HepG2 (cell line): ENCODE measurements around the gene IPCEF1.

Experiments used
- BRCA1 ChIP-seq: sonication (generic); formaldehyde crosslinking; IDR thresholded peaks from 2 replicates; pipeline ENCODE4 v1.4.0; 2020; ENCODE audit warnings: missing genetic modification reagents
- JUND ChIP-seq: sonication (generic); formaldehyde crosslinking; IDR thresholded peaks from 2 replicates; pipeline ENCODE4 v1.8.0; 2022; ENCODE audit warnings: mild to moderate bottlenecking, missing genetic modification reagents
- ZNF143 ChIP-seq: sonication (generic); formaldehyde crosslinking; IDR thresholded peaks from 2 replicates; pipeline ENCODE4 v1.4.0; 2020; ENCODE audit warnings: missing genetic modification reagents
- TF ChIP-seq, protein P1 (sequence below): sonication (generic); formaldehyde crosslinking; IDR thresholded peaks from 2 replicates; pipeline ENCODE4 v1.4.0; 2020; ENCODE audit warnings: missing genetic modification reagents
- TF ChIP-seq, protein P2 (sequence below): sonication (generic); formaldehyde crosslinking; IDR thresholded peaks from 2 replicates; pipeline ENCODE4 v1.9.0; 2021; ENCODE audit warnings: missing genetic modification reagents, borderline replicate concordance

DNA sequence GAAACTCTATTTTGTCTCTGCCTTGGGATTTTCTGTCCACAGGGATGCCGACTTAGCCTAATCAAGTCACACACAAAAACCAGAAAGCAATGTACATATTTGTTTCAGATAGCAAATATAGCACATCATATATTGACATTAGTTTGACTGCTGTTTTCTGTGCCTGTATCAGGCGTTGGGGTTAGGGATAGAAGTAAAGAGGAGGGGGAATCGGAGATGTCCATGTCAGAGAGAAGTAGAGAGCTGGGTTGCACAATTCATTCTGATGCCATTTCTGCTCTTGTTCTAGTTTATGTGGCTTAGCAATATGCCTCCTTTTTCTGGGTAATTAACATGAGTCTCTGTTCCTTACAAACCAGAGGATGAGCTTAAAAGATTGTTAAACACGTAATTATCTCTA lies 14.7 kb upstream of the IPCEF1 start:
- TF ChIP-seq BRCA1 (CRISPR knock-in tag) (no peak), JUND (CRISPR knock-in tag) (no peak), ZNF143 (no peak)
- TF ChIP-seq, protein P1, sequence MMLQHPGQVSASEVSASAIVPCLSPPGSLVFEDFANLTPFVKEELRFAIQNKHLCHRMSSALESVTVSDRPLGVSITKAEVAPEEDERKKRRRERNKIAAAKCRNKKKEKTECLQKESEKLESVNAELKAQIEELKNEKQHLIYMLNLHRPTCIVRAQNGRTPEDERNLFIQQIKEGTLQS (CRISPR knock-in tag), result no peak
- TF ChIP-seq, protein P2, sequence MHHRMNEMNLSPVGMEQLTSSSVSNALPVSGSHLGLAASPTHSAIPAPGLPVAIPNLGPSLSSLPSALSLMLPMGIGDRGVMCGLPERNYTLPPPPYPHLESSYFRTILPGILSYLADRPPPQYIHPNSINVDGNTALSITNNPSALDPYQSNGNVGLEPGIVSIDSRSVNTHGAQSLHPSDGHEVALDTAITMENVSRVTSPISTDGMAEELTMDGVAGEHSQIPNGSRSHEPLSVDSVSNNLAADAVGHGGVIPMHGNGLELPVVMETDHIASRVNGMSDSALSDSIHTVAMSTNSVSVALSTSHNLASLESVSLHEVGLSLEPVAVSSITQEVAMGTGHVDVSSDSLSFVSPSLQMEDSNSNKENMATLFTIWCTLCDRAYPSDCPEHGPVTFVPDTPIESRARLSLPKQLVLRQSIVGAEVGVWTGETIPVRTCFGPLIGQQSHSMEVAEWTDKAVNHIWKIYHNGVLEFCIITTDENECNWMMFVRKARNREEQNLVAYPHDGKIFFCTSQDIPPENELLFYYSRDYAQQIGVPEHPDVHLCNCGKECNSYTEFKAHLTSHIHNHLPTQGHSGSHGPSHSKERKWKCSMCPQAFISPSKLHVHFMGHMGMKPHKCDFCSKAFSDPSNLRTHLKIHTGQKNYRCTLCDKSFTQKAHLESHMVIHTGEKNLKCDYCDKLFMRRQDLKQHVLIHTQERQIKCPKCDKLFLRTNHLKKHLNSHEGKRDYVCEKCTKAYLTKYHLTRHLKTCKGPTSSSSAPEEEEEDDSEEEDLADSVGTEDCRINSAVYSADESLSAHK (CRISPR knock-in tag), result no peak
